Ectodermal cell (in vitro differentiated cells): ENCODE measurements around the gene SPSB2.

Experiments
- H3K27ac ChIP-seq: 2 replicates; pipeline ENCODE4 v1.7.0; 2013; ENCODE audit warnings: mild to moderate bottlenecking, low read depth, low read length; ENCODE audit not compliant: insufficient read depth, poor library complexity, severe bottlenecking
- H3K27me3 ChIP-seq: 2 replicates; pipeline ENCODE4 v1.7.0; 2013; ENCODE audit warnings: mild to moderate bottlenecking, low read length; ENCODE audit not compliant: insufficient read depth, control insufficient read depth, poor library complexity, severe bottlenecking
- H3K36me3 ChIP-seq: one replicate; pipeline ENCODE4 v1.7.0; 2013; ENCODE audit warnings: low read length; ENCODE audit not compliant: control insufficient read depth, insufficient read depth
- H3K4me1 ChIP-seq: one replicate; pipeline ENCODE4 v1.7.0; 2013; ENCODE audit warnings: low read length; ENCODE audit not compliant: control insufficient read depth, insufficient read depth
- H3K4me3 ChIP-seq: 2 replicates; pipeline ENCODE4 v1.7.0; 2013; ENCODE audit warnings: low read depth, low read length, control low read depth; ENCODE audit not compliant: insufficient read depth
- H3K9me3 ChIP-seq: 2 replicates; pipeline ENCODE4 v1.7.0; 2013; ENCODE audit warnings: mild to moderate bottlenecking, low read length, moderate library complexity; ENCODE audit not compliant: control insufficient read depth
- WGBS, 2 experiments: methylation state at CpG; one replicate each; pipeline ENCODE4 v1.1.7; 2013; ENCODE audit warnings: missing lambda C conversion rate in 2 of 2; 5-methylcytosine and 5-hydroxymethylcytosine counted together

The SPSB2 gene

DNA sequence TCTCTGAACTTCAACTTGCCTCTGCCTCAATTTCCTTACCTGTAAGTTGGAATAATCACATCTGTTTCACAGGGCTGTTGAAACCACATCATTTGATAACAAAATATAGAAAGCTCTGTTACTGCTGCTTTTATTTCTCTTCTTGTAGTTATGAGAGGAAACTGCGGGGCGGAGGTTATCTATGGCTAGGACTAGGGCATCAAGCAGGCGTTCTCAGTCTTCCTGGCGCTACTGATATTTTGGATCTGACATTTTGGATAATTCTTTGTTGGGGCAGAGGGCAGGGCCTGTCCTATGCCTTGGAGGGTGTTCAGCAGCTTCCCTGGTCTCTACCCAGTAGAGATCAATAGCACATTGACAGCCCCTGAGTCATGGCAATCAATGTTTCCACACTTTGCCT, 41.0 kb downstream of the SPSB2 start:
- WGBS, 2 experiments: 93 to 98% methylated on average over 4 of the region's 4 CpGs
- H3K9me3 ChIP-seq: no peaks in the 10 kb centered on the region
- peaks cover 31% of the 10 kb centered on the region for H3K36me3 ChIP-seq
- H3K27me3 ChIP-seq: no peaks in the 10 kb centered on the region
- H3K27ac ChIP-seq: no peak overlapping the region
- H3K4me1 ChIP-seq: peaks cover 13% of the 10 kb centered on the region
- no peak overlapping the region for H3K4me3 ChIP-seq

DNA sequence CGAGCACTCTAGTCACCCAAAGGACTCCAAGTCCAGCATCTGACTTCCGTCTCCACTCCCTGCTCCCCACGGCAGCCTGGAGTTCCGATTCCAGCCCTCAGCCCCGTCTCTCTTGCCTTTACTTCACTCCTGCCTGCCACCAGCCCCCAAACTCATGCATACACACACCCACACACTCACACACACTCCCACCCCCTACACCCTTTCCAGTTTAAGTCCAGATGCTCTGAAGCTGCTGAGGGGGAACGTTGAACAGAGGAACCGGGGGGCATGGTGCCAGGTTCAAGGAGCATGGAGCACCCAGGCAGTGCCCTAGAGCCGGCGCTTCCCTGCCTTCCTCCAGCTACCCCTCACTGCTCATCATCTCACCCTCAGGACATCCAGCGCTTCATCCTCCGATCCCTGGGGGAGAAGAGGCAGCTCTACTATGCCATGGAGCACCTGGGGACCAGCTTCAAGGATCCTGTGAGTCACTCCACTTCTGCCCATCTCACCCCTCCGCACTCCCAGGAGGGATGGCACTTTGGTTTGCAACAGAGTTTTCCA, 41.6 kb downstream of the SPSB2 start:
- H3K36me3 ChIP-seq: peaks cover 29% of the 10 kb centered on the region
- no peak overlapping the region for H3K4me3 ChIP-seq
- WGBS, 2 experiments: 93 to 94% methylated on average over 12 of the region's 12 CpGs
- no peaks in the 10 kb centered on the region for H3K27me3 ChIP-seq
- H3K27ac ChIP-seq: no peak overlapping the region
- H3K9me3 ChIP-seq: no peaks in the 10 kb centered on the region
- H3K4me1 ChIP-seq: peaks cover 18% of the 10 kb centered on the region

DNA sequence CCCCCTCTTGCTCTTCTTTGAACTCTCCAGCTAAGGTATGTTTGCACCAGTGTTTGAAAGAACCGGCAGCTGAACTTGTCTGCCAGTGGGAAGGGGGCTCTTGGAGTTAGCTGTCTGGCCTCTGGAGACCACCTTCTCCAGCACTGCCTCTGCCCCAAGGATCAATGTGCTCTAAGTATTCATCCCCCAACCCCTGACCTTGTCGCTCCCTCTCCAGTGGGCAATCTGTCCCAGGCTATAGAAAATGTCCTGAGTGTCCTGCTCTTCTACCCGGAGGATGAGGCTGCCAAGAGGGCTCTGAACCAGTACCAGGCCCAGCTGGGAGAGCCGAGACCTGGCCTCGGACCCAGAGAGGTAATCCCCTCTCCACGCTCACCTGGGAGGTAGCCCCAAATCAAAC, 42.1 kb downstream of the SPSB2 start:
- Histone ChIP-seq H3K4me1 (peaks cover 18% of the 10 kb centered on the region), H3K36me3 (peaks cover 29% of the 10 kb centered on the region), H3K27ac (no peak overlapping the region), H3K9me3 (no peaks in the 10 kb centered on the region), H3K4me3 (no peak overlapping the region), H3K27me3 (no peaks in the 10 kb centered on the region)
- WGBS, 2 experiments: 89 to 93% methylated on average over 6 of the region's 6 CpGs

DNA sequence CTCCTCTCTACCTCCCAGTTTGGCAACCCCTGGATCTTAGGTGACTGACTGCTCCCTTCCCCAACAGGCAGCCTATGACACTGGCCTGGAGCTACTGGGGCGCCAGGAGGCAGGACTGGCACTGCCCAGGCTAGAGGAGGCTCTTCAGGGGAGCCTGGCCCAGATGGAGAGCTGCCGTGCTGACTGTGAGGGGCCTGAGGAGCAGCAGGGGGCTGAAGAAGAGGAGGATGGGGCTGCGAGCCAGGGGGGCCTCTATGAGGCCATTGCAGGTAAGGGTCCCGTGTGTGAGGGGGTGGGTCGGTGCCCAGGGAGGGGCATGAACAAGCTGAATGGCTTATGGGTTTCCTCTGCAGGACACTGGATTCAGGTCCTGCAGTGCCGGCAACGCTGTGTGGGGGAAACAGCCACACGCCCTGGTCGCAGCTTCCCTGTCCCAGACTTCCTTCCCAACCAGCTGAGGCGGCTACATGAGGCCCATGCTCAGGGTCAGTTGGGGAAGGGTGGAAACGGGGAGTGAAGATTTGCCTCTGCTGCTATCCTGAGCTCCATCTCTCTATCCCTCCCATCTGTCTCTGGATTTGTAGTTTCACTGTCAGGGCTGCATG, 42.7 kb downstream of the SPSB2 start:
- Histone ChIP-seq H3K27me3 (no peaks in the 10 kb centered on the region), H3K27ac (no peak overlapping the region), H3K9me3 (no peaks in the 10 kb centered on the region), H3K4me1 (peaks cover 22% of the 10 kb centered on the region), H3K36me3 (peaks cover 29% of the 10 kb centered on the region), H3K4me3 (peak overlapping the region; percentile 96)
- WGBS, 2 experiments: 89 to 91% methylated on average over 11 of the region's 11 CpGs

DNA sequence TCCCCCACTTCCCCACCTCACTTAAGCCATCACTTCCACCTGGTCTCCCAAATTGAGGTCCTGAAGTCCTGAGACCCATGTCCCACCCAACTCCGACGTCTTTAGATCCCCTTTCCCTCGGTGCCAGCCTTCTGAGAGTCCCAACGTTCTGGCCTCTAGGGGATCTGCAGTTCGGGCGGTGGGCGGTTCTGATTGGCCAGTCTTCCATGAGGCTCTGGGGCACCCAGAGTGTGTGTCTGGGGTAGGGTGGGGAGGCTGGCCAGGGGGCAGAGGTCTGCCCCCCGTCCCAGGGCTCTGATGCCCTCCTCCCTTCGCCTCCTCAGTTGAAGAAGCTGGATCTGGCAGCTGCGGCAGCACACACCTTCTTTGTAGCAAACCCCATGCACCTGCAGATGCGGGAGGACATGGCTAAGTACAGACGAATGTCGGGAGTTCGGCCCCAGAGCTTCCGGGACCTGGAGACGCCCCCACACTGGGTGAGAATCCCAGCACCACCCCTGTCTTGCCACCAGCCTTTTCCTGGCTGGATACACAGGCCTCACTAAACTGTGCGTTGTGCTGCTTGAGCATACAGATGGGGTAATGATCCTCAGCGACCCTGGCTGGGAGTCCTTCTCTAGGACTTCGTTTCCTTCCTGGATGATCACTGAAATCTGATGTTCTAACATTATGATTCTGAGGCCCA, 43.4 kb downstream of the SPSB2 start:
- Histone ChIP-seq H3K9me3 (no peaks in the 10 kb centered on the region), H3K4me3 (peak overlapping the region; percentile 96), H3K27ac (no peak overlapping the region), H3K4me1 (peaks cover 29% of the 10 kb centered on the region), H3K27me3 (no peaks in the 10 kb centered on the region), H3K36me3 (peaks cover 29% of the 10 kb centered on the region)
- WGBS, 2 experiments: 29 to 31% methylated on average over 19 of the region's 19 CpGs

DNA sequence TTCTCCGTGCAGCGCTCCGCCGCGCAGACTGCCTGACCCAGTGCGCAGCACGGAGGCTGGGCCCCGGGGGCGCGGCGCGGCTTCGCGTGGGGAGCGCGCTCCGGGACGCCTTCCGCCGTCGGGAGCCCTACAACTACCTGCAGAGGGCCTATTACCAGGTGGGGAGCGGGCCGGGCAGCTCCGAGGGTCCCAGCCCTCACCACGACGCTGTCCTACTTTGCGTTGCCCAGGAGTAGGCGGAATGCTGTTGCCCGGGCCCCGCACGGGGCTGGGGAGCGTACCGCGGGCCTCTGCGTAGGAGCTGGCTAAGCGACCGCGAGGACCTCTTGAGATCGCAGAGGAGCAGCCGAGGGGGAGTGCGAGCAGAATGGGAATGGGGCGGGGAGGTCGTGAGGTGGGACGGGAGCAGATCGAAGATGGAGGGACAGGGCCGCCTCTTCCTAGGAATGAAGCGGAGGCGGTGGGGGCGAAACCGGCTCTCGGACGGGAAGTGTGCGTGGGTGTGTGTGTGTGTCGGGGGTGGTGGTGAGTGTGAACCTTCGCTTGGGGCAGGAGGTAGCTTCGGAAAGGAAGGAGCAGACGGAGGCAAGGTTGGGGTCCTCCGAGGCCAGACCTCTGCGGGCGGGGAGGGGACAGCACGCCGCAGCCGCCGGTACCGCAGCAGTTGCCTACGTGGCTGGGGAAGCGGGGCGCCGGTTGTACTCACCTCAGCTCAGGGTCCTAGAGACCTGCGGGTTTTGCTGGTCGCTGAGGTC, 44.1 kb downstream of the SPSB2 start:
- no peaks in the 10 kb centered on the region for H3K27me3 ChIP-seq
- H3K36me3 ChIP-seq: peaks cover 24% of the 10 kb centered on the region
- H3K9me3 ChIP-seq: no peaks in the 10 kb centered on the region
- peak overlapping the region; percentile 96 for H3K4me3 ChIP-seq
- peaks cover 30% of the 10 kb centered on the region for H3K4me1 ChIP-seq
- peak overlapping the region; percentile 6 for H3K27ac ChIP-seq
- WGBS, 2 experiments: 0% methylated on average over 71 of the region's 71 CpGs

DNA sequence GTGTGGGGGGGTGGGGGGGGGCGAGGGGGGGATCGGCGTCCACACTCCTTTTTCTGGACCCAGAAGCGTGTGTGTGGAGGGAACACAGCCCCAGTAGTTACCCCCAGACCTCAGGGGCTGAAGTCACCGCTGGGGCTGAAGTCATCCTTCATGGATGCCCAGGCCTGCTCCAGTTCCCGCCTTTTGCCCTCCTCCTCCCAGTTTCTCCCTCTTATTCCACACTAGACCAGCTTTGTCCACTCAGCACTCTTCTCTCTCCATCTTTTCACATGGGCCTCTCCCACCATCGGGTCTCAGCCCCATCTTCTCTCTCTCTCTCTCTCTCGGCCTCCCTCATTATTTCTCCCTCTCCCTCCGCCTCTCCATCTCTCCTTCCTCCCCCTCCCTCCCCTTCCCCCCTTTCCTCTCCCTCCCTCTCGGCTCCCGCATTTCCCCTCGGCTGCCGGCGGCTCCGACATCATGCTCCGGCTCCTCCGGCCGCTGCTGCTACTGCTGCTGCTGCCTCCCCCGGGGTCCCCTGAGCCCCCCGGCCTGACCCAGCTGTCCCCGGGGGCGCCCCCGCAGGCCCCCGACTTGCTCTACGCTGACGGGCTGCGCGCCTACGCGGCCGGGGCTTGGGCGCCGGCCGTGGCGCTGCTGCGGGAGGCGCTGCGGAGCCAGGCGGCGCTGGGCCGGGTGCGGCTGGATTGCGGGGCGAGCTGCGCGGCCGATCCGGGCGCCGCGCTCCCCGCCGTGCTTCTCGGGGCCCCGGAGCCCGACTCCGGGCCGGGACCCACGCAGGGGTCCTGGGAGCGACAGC, 44.9 kb downstream of the SPSB2 start, which contains the start of gene P3H3:
Gene P3H3, plus strand, starts transcription at position 426 of the 799 bp plus-strand sequence. Its CDS starts 34 bp downstream, at position 460.
- WGBS, 2 experiments: 0% methylated on average over 59 to 60 of the region's 60 CpGs

DNA sequence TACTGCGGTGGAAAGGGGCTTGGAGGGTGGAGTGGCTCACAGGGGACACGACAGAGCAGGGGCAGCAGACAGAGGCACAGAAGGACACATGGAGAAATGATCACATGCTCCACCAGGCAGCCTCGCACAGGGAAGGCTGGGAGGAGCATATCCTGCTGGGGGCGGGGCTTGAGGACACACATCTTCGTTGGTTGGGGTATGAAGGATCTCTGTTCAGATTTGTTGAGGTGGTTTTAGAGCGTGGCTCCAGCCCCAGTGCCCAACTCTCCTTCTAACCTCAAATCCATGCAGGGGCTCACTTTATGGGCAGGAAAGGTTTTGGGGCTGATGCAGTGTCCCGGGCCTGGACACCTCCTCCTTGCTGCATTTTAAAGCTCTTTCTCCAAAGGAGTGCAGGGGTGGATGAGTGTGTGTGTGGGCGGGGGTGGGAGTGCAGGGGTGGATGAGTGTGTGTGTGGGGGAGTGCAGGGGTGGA, 45.6 kb downstream of the SPSB2 start:
- H3K27ac ChIP-seq: peak overlapping the region; percentile 60

More for the DNA sequence above, 44.9 kb downstream of the SPSB2 start, which contains the start of gene P3H3:
- Histone ChIP-seq H3K36me3 (peaks cover 17% of the 10 kb centered on the region), H3K4me1 (peaks cover 38% of the 10 kb centered on the region), H3K27me3 (no peaks in the 10 kb centered on the region), H3K9me3 (no peaks in the 10 kb centered on the region), H3K4me3 (peak within 1 kb of the TSS; percentile 96), H3K27ac (peak within 1 kb of the TSS; percentile 60)

DNA sequence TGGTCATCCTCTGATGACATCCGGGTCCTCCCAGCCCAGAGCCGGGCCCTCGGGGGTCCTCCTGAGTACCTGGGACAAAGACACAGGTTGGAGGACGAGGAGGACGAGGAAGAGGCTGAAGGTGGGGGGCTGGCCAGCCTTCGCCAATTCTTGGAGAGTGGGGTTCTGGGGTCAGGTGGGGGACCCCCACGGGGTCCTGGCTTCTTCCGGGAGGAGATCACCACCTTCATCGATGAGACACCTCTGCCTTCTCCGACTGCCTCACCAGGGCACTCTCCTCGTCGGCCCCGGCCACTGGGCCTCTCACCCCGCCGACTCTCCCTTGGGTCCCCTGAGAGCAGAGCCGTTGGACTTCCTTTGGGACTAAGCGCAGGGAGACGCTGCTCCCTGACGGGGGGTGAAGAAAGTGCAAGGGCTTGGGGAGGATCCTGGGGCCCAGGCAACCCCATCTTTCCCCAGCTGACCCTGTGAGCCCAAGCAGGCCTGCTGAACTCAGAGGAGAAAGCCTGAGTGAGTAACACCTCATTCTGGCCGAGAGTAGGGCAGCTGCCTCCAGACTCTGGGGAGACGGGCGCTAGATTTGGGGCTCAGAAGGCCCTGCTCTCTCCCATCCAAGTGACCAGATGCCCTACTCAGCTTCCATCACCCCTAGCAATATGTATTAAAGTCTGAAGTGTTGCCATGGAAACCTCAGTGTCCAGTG, 46.2 kb downstream of the SPSB2 start:
- no peaks in the 10 kb centered on the region for H3K9me3 ChIP-seq
- H3K27ac ChIP-seq: peak overlapping the region; percentile 60
- no peaks in the 10 kb centered on the region for H3K27me3 ChIP-seq
- no peak overlapping the region for H3K4me3 ChIP-seq
- peaks cover 51% of the 10 kb centered on the region for H3K4me1 ChIP-seq
- 81 to 86% methylated on average over 22 of the region's 22 CpGs for WGBS, 2 experiments
- peaks cover 14% of the 10 kb centered on the region for H3K36me3 ChIP-seq

More for the DNA sequence above, 45.6 kb downstream of the SPSB2 start:
- Histone ChIP-seq H3K27me3 (no peaks in the 10 kb centered on the region), H3K36me3 (peaks cover 16% of the 10 kb centered on the region), H3K4me1 (peaks cover 45% of the 10 kb centered on the region), H3K9me3 (no peaks in the 10 kb centered on the region), H3K4me3 (peak overlapping the region; percentile 20)
- 3 to 5% methylated on average over 7 of the region's 8 CpGs for WGBS, 2 experiments
